ENCODE results near the gene NOB1. TPM values are rescaled to one million over a fixed set of nuclear protein-coding genes. Genes with fewer than 3 reads are reported as not detected.

NOB1 gene
- total and polyA plus RNA-seq, 3 experiments from 2014 or later: 43.5 to 137 (median 129) TPM

GRCh38 chr16:69706975-69707340 lies 47.8 kb downstream of the NOB1 start:
- no peaks in the 10 kb centered on the region for H3K27me3 Mint-ChIP-seq
- no peak overlapping the region for H3K27ac ChIP-seq (ENCODE audit: low read depth, low read length)
- CTCF ChIA-PET: interaction anchor here (8.6 kb wide), 1 partner anchor 47 kb away, joined by 96 read pairs; the partner anchor contains the start of gene NOB1
- H3K9me3 ChIP-seq (ENCODE audit: low read length): no peaks in the 10 kb centered on the region
- peak overlapping the region in 4 of 8 donors; percentile 2 to 47 (median 30) for H3K27ac Mint-ChIP-seq
- H3K4me1 ChIP-seq (ENCODE audit: insufficient read depth, low read length): no peaks in the 10 kb centered on the region
- no peak overlapping the region for H3K4me3 Mint-ChIP-seq
- peaks cover 0 to 20% (median 2%) of the 10 kb centered on the region in 3 donors for H3K36me3 Mint-ChIP-seq
- H3K4me1 Mint-ChIP-seq: peaks cover 0 to 6% (median 5%) of the 10 kb centered on the region in 3 donors
- DNase-seq: no peak
- POLR2A ChIA-PET: no interaction called here
- H3K27me3 ChIP-seq (ENCODE audit: insufficient read depth, low read length, poor library complexity, severe bottlenecking): no peaks in the 10 kb centered on the region
- no peaks in the 10 kb centered on the region for H3K9me3 Mint-ChIP-seq
- H3K4me3 ChIP-seq (ENCODE audit: low read length): no peak overlapping the region
- peaks cover 5% of the 10 kb centered on the region for H3K36me3 ChIP-seq (ENCODE audit: insufficient read depth, low read length)

DNA sequence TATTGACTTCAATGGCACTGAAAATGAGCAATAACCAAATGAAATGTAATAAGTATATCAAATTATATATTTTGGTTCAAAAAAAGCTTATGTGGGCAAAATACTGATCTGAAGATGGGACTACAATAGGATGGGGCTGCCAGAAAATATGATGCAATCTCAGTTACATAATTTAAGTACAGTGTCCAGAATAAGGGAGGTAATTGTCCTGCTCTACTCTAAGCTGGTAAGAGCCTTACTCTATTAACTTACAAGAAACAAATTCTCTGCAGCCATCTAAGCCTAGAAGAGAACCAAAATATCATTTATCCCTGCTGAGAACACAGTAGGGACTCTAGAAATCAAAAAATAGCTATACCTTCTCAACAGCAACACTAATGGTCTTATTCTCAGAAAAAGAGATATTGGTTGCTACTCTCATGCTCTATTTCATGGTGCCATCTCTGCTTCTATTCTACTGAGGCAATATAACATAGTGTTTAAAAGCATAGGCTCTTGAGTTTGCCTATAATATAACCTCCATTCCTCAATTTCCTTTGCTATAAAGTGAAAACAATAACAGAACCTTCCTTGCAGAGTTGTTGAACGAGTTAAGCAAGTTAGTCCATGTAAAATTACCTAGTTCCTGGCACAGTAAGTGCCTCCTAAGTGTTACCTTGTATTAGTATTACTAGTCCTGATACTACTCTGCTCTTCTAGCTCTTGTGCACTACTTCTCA lies 48.3 kb downstream of the NOB1 start:
- no peaks in the 10 kb centered on the region for H3K27me3 Mint-ChIP-seq
- peaks cover 0 to 6% (median 5%) of the 10 kb centered on the region in 3 donors for H3K4me1 Mint-ChIP-seq
- H3K27ac ChIP-seq (ENCODE audit: low read depth, low read length): no peak overlapping the region
- no peaks in the 10 kb centered on the region for H3K9me3 ChIP-seq (ENCODE audit: low read length)
- ChIA-PET CTCF (interaction anchor here (8.6 kb wide), 1 partner anchor 48 kb away, joined by 96 read pairs; the partner anchor contains the start of gene NOB1), POLR2A (interaction anchor here (0.7 kb wide), 2 partner anchors 27 to 393 kb away, joined by 4 to 6 read pairs; no protein-coding TSS in a partner anchor)
- H3K36me3 ChIP-seq (ENCODE audit: insufficient read depth, low read length): peaks cover 5% of the 10 kb centered on the region
- H3K4me3 Mint-ChIP-seq: no peak overlapping the region
- H3K9me3 Mint-ChIP-seq: no peaks in the 10 kb centered on the region
- H3K36me3 Mint-ChIP-seq: peaks cover 0 to 26% (median 2%) of the 10 kb centered on the region in 3 donors
- H3K27ac Mint-ChIP-seq: peak overlapping the region in 5 of 8 donors; percentile 2 to 64 (median 36)
- H3K4me3 ChIP-seq (ENCODE audit: low read length): no peak overlapping the region
- DNase-seq: no peak
- H3K27me3 ChIP-seq (ENCODE audit: insufficient read depth, low read length, poor library complexity, severe bottlenecking): no peaks in the 10 kb centered on the region
- H3K4me1 ChIP-seq (ENCODE audit: insufficient read depth, low read length): no peaks in the 10 kb centered on the region

- no peaks in the 10 kb centered on the region for H3K9me3 ChIP-seq (ENCODE audit: low read length)
- H3K36me3 Mint-ChIP-seq: peaks cover 0 to 41% (median 0%) of the 10 kb centered on the region in 3 donors
- H3K27me3 ChIP-seq (ENCODE audit: insufficient read depth, low read length, poor library complexity, severe bottlenecking): no peaks in the 10 kb centered on the region
- H3K4me3 Mint-ChIP-seq: no peak overlapping the region
- H3K27me3 Mint-ChIP-seq: no peaks in the 10 kb centered on the region
- peaks cover 5% of the 10 kb centered on the region for H3K36me3 ChIP-seq (ENCODE audit: insufficient read depth, low read length)
- H3K9me3 Mint-ChIP-seq: no peaks in the 10 kb centered on the region
- ChIA-PET CTCF (interaction anchor here (3.5 kb wide), 1 partner anchor 51 kb away, joined by 21 read pairs; the partner anchor contains the start of gene NOB1), POLR2A (interaction anchor here (0.6 to 1.0 kb wide), 2 partner anchors 51 to 407 kb away, joined by 4 to 6 read pairs; partner anchors contain the start of gene NOB1)
- peaks cover 0 to 4% (median 0%) of the 10 kb centered on the region in 3 donors for H3K4me1 Mint-ChIP-seq
- DNase-seq: no peak
- H3K4me1 ChIP-seq (ENCODE audit: insufficient read depth, low read length): no peaks in the 10 kb centered on the region
- H3K27ac ChIP-seq (ENCODE audit: low read depth, low read length): no peak overlapping the region
- H3K27ac Mint-ChIP-seq: peak overlapping the region in 4 of 8 donors; percentile 6 to 59 (median 25)
- no peak overlapping the region for H3K4me3 ChIP-seq (ENCODE audit: low read length)
These were observed 51.1 kb downstream of the NOB1 start for GRCh38 chr16:69703638-69704037.

DNA sequence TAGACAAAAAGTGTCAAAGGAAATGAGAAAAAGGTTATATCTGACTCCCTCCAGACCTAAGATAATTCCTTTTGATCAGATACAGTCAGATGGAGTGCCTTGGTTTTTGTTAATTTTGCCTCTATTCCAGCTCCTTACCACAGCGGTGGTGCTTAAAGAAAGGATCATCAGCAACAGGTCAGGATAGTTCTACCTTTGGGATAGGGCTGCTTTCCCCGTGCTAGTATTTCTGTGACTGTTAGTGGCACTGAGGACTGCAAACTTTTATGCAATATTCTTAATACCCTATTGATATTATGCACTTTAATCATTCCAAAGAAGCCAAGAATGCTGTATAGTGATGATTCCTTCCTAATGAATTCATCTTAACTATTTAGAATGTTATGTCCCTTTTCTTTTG lies 52.9 kb downstream of the NOB1 start:
- Histone ChIP-seq H3K9me3 (ENCODE audit: low read length) (no peaks in the 10 kb centered on the region), H3K4me3 (ENCODE audit: low read length) (no peak overlapping the region), H3K27me3 (ENCODE audit: insufficient read depth, low read length, poor library complexity, severe bottlenecking) (no peaks in the 10 kb centered on the region), H3K36me3 (ENCODE audit: insufficient read depth, low read length) (peaks cover 5% of the 10 kb centered on the region), H3K4me1 (ENCODE audit: insufficient read depth, low read length) (no peaks in the 10 kb centered on the region), H3K27ac (ENCODE audit: low read depth, low read length) (no peak overlapping the region)
- H3K9me3 Mint-ChIP-seq: no peaks in the 10 kb centered on the region
- no peak for DNase-seq
- POLR2A ChIA-PET: no interaction called here
- no peak overlapping the region for H3K4me3 Mint-ChIP-seq
- peaks cover 0 to 4% (median 0%) of the 10 kb centered on the region in 3 donors for H3K4me1 Mint-ChIP-seq
- no peaks in the 10 kb centered on the region for H3K27me3 Mint-ChIP-seq
- CTCF ChIA-PET: interaction anchor here (3.5 kb wide), 1 partner anchor 53 kb away, joined by 21 read pairs; the partner anchor contains the start of gene NOB1
- peaks cover 0 to 42% (median 0%) of the 10 kb centered on the region in 3 donors for H3K36me3 Mint-ChIP-seq
- H3K27ac Mint-ChIP-seq: peak overlapping the region in 4 of 8 donors; percentile 14 to 61 (median 43)

GRCh38 chr16:69701452-69701851 lies 53.3 kb downstream of the NOB1 start:
- H3K9me3 Mint-ChIP-seq: no peaks in the 10 kb centered on the region

GRCh38 chr16:69699915-69700314 lies 54.8 kb downstream of the NOB1 start:
- no peak for DNase-seq
- no peaks in the 10 kb centered on the region for H3K27me3 Mint-ChIP-seq
- H3K9me3 Mint-ChIP-seq: no peaks in the 10 kb centered on the region
- Histone ChIP-seq H3K9me3 (ENCODE audit: low read length) (no peaks in the 10 kb centered on the region), H3K36me3 (ENCODE audit: insufficient read depth, low read length) (peaks cover 15% of the 10 kb centered on the region), H3K27ac (ENCODE audit: low read depth, low read length) (no peak overlapping the region), H3K4me1 (ENCODE audit: insufficient read depth, low read length) (no peaks in the 10 kb centered on the region), H3K27me3 (ENCODE audit: insufficient read depth, low read length, poor library complexity, severe bottlenecking) (no peaks in the 10 kb centered on the region), H3K4me3 (ENCODE audit: low read length) (no peak overlapping the region)
- H3K4me3 Mint-ChIP-seq: no peak overlapping the region
- CTCF ChIA-PET: interaction anchor here (1.0 to 1.7 kb wide), 4 partner anchors 9 to 55 kb away, joined by 3 to 5 read pairs (median 4); partner anchors contain the start of gene NOB1
- H3K27ac Mint-ChIP-seq: peak overlapping the region in 3 of 8 donors; percentile 1 to 78 (median 63)
- POLR2A ChIA-PET: no interaction called here
- peaks cover 0 to 4% (median 0%) of the 10 kb centered on the region in 3 donors for H3K4me1 Mint-ChIP-seq
- peaks cover 0 to 59% (median 8%) of the 10 kb centered on the region in 3 donors for H3K36me3 Mint-ChIP-seq

More at GRCh38 chr16:69701452-69701851, 53.3 kb downstream of the NOB1 start:
- H3K27ac Mint-ChIP-seq: peak overlapping the region in 2 of 8 donors; percentile 61 to 63
- POLR2A ChIA-PET: no interaction called here
- H3K4me1 Mint-ChIP-seq: peaks cover 0 to 4% (median 0%) of the 10 kb centered on the region in 3 donors
- DNase-seq: no peak
- H3K9me3 ChIP-seq (ENCODE audit: low read length): no peaks in the 10 kb centered on the region
- CTCF ChIA-PET: no interaction called here
- H3K27me3 ChIP-seq (ENCODE audit: insufficient read depth, low read length, poor library complexity, severe bottlenecking): no peaks in the 10 kb centered on the region
- H3K4me3 ChIP-seq (ENCODE audit: low read length): no peak overlapping the region
- H3K4me1 ChIP-seq (ENCODE audit: insufficient read depth, low read length): no peaks in the 10 kb centered on the region
- H3K36me3 Mint-ChIP-seq: peaks cover 0 to 46% (median 2%) of the 10 kb centered on the region in 3 donors
- no peak overlapping the region for H3K27ac ChIP-seq (ENCODE audit: low read depth, low read length)
- H3K36me3 ChIP-seq (ENCODE audit: insufficient read depth, low read length): peaks cover 5% of the 10 kb centered on the region
- no peaks in the 10 kb centered on the region for H3K27me3 Mint-ChIP-seq
- no peak overlapping the region for H3K4me3 Mint-ChIP-seq

- H3K4me3 Mint-ChIP-seq: no peak overlapping the region
- DNase-seq: no peak
- no peaks in the 10 kb centered on the region for H3K27me3 ChIP-seq (ENCODE audit: insufficient read depth, low read length, poor library complexity, severe bottlenecking)
- no peak overlapping the region for H3K27ac ChIP-seq (ENCODE audit: low read depth, low read length)
- no peak overlapping the region for H3K27ac Mint-ChIP-seq
- H3K4me3 ChIP-seq (ENCODE audit: low read length): no peak overlapping the region
- no peaks in the 10 kb centered on the region for H3K4me1 ChIP-seq (ENCODE audit: insufficient read depth, low read length)
- H3K27me3 Mint-ChIP-seq: no peaks in the 10 kb centered on the region
- ChIA-PET CTCF (interaction anchor here (1.0 to 1.7 kb wide), 2 partner anchors 11 to 57 kb away, joined by 3 to 5 read pairs; partner anchors contain the start of gene NOB1), POLR2A (no interaction called here)
- no peaks in the 10 kb centered on the region for H3K9me3 ChIP-seq (ENCODE audit: low read length)
- H3K36me3 Mint-ChIP-seq: peaks cover 7 to 62% (median 15%) of the 10 kb centered on the region in 3 donors
- peaks cover 26% of the 10 kb centered on the region for H3K36me3 ChIP-seq (ENCODE audit: insufficient read depth, low read length)
- H3K9me3 Mint-ChIP-seq: no peaks in the 10 kb centered on the region
- H3K4me1 Mint-ChIP-seq: peaks cover 0 to 4% (median 3%) of the 10 kb centered on the region in 3 donors
These were observed 56.3 kb downstream of the NOB1 start for GRCh38 chr16:69698404-69698803.

DNA sequence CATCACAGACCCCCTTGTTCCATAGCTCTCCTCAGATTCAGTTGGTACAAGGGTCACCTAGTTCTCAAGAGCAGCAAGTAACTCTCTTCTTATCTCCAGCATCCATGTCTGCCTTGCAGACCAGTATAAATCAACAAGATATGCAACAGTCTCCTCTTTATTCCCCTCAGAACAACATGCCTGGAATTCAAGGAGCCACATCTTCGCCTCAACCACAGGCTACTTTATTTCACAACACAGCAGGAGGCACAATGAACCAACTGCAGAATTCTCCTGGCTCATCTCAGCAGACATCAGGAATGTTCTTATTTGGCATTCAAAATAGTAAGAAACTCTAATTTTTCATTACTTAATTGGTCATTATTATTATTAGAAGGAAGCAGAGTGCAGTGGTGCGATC lies 60.8 kb downstream of the NOB1 start:
- no peaks in the 10 kb centered on the region for H3K27me3 Mint-ChIP-seq
- peaks cover 38% of the 10 kb centered on the region for H3K36me3 ChIP-seq (ENCODE audit: insufficient read depth, low read length)

More for the DNA sequence above, 60.8 kb downstream of the NOB1 start:
- ChIA-PET CTCF (no interaction called here), POLR2A (no interaction called here)
- Mint-ChIP-seq H3K4me3 (no peak overlapping the region), H3K27ac (peak overlapping the region in 1 of 8 donors; percentile 1), H3K9me3 (no peaks in the 10 kb centered on the region), H3K4me1 (peaks cover 0 to 5% (median 0%) of the 10 kb centered on the region in 3 donors), H3K36me3 (peaks cover 11 to 73% (median 22%) of the 10 kb centered on the region in 3 donors)
- Histone ChIP-seq H3K4me3 (ENCODE audit: low read length) (no peak overlapping the region), H3K27me3 (ENCODE audit: insufficient read depth, low read length, poor library complexity, severe bottlenecking) (no peaks in the 10 kb centered on the region), H3K4me1 (ENCODE audit: insufficient read depth, low read length) (no peaks in the 10 kb centered on the region), H3K9me3 (ENCODE audit: low read length) (no peaks in the 10 kb centered on the region), H3K27ac (ENCODE audit: low read depth, low read length) (no peak overlapping the region)
- no peak for DNase-seq
